ENCODE results near the gene NPHP4. TPM values are rescaled to one million over a fixed set of nuclear protein-coding genes. Genes with fewer than 3 reads are reported as not detected.

The NPHP4 gene
- polyA plus RNA-seq, 1 donor (not counting 4 experiments of a cell fraction or from before 2014, with no cell fraction given) = 3.7 TPM

GRCh38 chr1:6025269-6026094 lies 33.3 kb upstream of the NPHP4 start:
- Histone ChIP-seq H3K27me3 (ENCODE audit: control insufficient read depth, extremely low read depth, insufficient read depth, low read length) (peaks cover 8% of the 10 kb centered on the region), H2AFZ (ENCODE audit: control insufficient read depth, low read length) (peak overlapping the region; percentile 61), H3K79me2 (ENCODE audit: control insufficient read depth, insufficient read depth, low read length) (no peaks in the 10 kb centered on the region), H3K9ac (ENCODE audit: control insufficient read depth, extremely low read depth, insufficient read depth, low read length) (peak overlapping the region; percentile 80), H3K4me3 (ENCODE audit: control insufficient read depth in 2 of 3, extremely low read depth in 1 of 3, insufficient read depth in 2 of 3, low read depth in 1 of 3, low read length in 3 of 3) (peak overlapping the region; percentile 37 to 73 (median 70)), H4K20me1 (ENCODE audit: control insufficient read depth, extremely low read depth, insufficient read depth, low read length) (peaks cover 7% of the 10 kb centered on the region), H3K27ac (ENCODE audit: control insufficient read depth, insufficient read depth, low read length) (peak overlapping the region; percentile 60), H3K9me1 (ENCODE audit: control insufficient read depth, extremely low read depth, insufficient read depth, low read length) (no peaks in the 10 kb centered on the region), H3K9me3 (ENCODE audit: control insufficient read depth, low read depth, low read length) (no peaks in the 10 kb centered on the region), H3K36me3 (ENCODE audit: control insufficient read depth in 2 of 2, extremely low read depth in 1 of 2, insufficient read depth in 2 of 2, low read length in 2 of 2) (no peaks in the 10 kb centered on the region), H3K4me1 (ENCODE audit: control insufficient read depth, extremely low read depth, insufficient read depth, low read length) (peaks cover 21% of the 10 kb centered on the region), H3K4me2 (ENCODE audit: control insufficient read depth, extremely low read depth, insufficient read depth, low read depth, low read length) (peak overlapping the region; percentile 96)
- DNase-seq (ENCODE audit: low read depth, low spot score) (peak; percentile 72), FAIRE-seq (peak; percentile 26)
- TF ChIP-seq, protein P1, sequence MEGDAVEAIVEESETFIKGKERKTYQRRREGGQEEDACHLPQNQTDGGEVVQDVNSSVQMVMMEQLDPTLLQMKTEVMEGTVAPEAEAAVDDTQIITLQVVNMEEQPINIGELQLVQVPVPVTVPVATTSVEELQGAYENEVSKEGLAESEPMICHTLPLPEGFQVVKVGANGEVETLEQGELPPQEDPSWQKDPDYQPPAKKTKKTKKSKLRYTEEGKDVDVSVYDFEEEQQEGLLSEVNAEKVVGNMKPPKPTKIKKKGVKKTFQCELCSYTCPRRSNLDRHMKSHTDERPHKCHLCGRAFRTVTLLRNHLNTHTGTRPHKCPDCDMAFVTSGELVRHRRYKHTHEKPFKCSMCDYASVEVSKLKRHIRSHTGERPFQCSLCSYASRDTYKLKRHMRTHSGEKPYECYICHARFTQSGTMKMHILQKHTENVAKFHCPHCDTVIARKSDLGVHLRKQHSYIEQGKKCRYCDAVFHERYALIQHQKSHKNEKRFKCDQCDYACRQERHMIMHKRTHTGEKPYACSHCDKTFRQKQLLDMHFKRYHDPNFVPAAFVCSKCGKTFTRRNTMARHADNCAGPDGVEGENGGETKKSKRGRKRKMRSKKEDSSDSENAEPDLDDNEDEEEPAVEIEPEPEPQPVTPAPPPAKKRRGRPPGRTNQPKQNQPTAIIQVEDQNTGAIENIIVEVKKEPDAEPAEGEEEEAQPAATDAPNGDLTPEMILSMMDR (optimal IDR thresholded peaks at IDR 0.05 in 1 of 3, IDR thresholded peaks at IDR 0.05 in 1 of 3, conservative IDR thresholded peaks at IDR 0.05 in 1 of 3; ENCODE audit: extremely low read depth in 1 of 3, insufficient read depth in 2 of 3, low read length in 3 of 3) = no peak
- no peak for TF ChIP-seq EZH2 (IDR thresholded peaks at IDR 0.05; ENCODE audit: low read length)
- dilution Hi-C loops (cut with MboI; ENCODE audit: extremely low pct_ligation_motif_present, low sequenced_read_pairs) = no loop called here

GRCh38 chr1:6024376-6024775 lies 32.2 kb upstream of the NPHP4 start:
- Histone ChIP-seq H3K27me3 (ENCODE audit: control insufficient read depth, extremely low read depth, insufficient read depth, low read length) (peaks cover 12% of the 10 kb centered on the region), H3K36me3 (ENCODE audit: control insufficient read depth in 2 of 2, extremely low read depth in 1 of 2, insufficient read depth in 2 of 2, low read length in 2 of 2) (no peaks in the 10 kb centered on the region), H3K79me2 (ENCODE audit: control insufficient read depth, insufficient read depth, low read length) (no peaks in the 10 kb centered on the region), H3K9me3 (ENCODE audit: control insufficient read depth, low read depth, low read length) (no peaks in the 10 kb centered on the region), H2AFZ (ENCODE audit: control insufficient read depth, low read length) (no peak overlapping the region), H3K4me3 (ENCODE audit: control insufficient read depth in 2 of 3, extremely low read depth in 1 of 3, insufficient read depth in 2 of 3, low read depth in 1 of 3, low read length in 3 of 3) (no peak overlapping the region), H4K20me1 (ENCODE audit: control insufficient read depth, extremely low read depth, insufficient read depth, low read length) (peaks cover 7% of the 10 kb centered on the region), H3K9me1 (ENCODE audit: control insufficient read depth, extremely low read depth, insufficient read depth, low read length) (no peaks in the 10 kb centered on the region), H3K4me2 (ENCODE audit: control insufficient read depth, extremely low read depth, insufficient read depth, low read depth, low read length) (no peak overlapping the region), H3K9ac (ENCODE audit: control insufficient read depth, extremely low read depth, insufficient read depth, low read length) (no peak overlapping the region), H3K27ac (ENCODE audit: control insufficient read depth, insufficient read depth, low read length) (no peak overlapping the region), H3K4me1 (ENCODE audit: control insufficient read depth, extremely low read depth, insufficient read depth, low read length) (peaks cover 21% of the 10 kb centered on the region)
- TF ChIP-seq, protein P1 (optimal IDR thresholded peaks at IDR 0.05 in 1 of 3, IDR thresholded peaks at IDR 0.05 in 1 of 3, conservative IDR thresholded peaks at IDR 0.05 in 1 of 3; ENCODE audit: extremely low read depth in 1 of 3, insufficient read depth in 2 of 3, low read length in 3 of 3) = no peak
- no peak for TF ChIP-seq EZH2 (IDR thresholded peaks at IDR 0.05; ENCODE audit: low read length)
- FAIRE-seq (no peak), DNase-seq (ENCODE audit: low read depth, low spot score) (no peak)
- dilution Hi-C loops (cut with MboI; ENCODE audit: extremely low pct_ligation_motif_present, low sequenced_read_pairs) = no loop called here
